A549 (cell line): ENCODE measurements around the gene MACROD1.

Experiments used
- EHF ChIP-seq: fragments of 250-450 bp; sonication (Bioruptor Pico); IDR thresholded peaks from 2 replicates; pipeline ENCODE4 v1.5.0; 2020; ENCODE audit warnings: mild to moderate bottlenecking
- EP300 ChIP-seq, 2 experiments: fragments of >200 bp; sonication (Bioruptor Twin); formaldehyde crosslinking; IDR thresholded peaks; 2 replicates in 1 of 2; 3 replicates in 1 of 2; pipeline ENCODE4 v1.6.1; 2016 to 2017
- JUN ChIP-seq, 2 experiments: fragments of >200 bp; sonication (Bioruptor Twin); formaldehyde crosslinking; IDR thresholded peaks; 2 replicates in 1 of 2; 3 replicates in 1 of 2; pipeline ENCODE4 v1.6.1; 2016 to 2017
- KDM5A ChIP-seq: fragments of 200-600 bp; sonication (generic); IDR thresholded peaks from 2 replicates; pipeline ENCODE4 v1.6.1; 2016; ENCODE audit warnings: antibody characterized with exemption, mild to moderate bottlenecking
- MAFK ChIP-seq: fragments of 450-650 bp; IDR thresholded peaks from 2 replicates; pipeline ENCODE4 v1.6.1; 2014; ENCODE audit not compliant: partially characterized antibody
- MYC ChIP-seq: IDR thresholded peaks from 2 replicates; pipeline ENCODE4 v1.6.1; 2012; ENCODE audit warnings: mild to moderate bottlenecking, inconsistent platforms, low read length, improper control_type of control experiment, borderline replicate concordance
- POLR2A ChIP-seq: IDR thresholded peaks from 2 replicates; pipeline ENCODE4 v1.6.1; 2012; ENCODE audit warnings: mild to moderate bottlenecking, low read length
- RCOR1 ChIP-seq: fragments of 150-350 bp; IDR thresholded peaks from 2 replicates; pipeline ENCODE4 v1.6.1; 2014; ENCODE audit warnings: antibody characterized with exemption, low read length, low read depth
- TF ChIP-seq, protein P1 (sequence below): fragments of >200 bp; sonication (Bioruptor Twin); formaldehyde crosslinking; IDR thresholded peaks from 3 replicates; pipeline ENCODE4 v1.5.1; 2016
- TF ChIP-seq, protein P2 (sequence below): IDR thresholded peaks from 2 replicates; pipeline ENCODE4 v1.6.1; 2012

DNA sequence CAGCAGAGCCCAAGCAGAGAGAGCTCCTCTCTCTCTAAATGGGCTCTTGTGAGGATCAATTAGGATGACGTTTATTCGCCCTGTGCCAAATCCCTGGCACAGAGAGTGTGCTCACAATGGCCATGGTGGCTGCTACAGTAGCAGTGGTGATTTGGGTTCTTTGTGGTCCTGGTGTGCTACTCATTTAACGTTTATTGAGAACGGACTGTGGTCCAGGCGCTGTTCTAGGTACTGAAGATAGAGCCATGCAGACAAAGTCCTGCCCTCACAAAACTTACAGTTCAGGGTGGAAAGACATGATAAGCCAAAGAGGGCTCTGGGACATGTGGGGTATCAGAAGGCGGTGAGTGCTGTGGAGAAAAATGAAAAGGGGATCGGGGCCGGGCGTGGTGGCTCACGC is 174.4 kb downstream of the MACROD1 start:
- TF ChIP-seq EHF (CRISPR knock-in tag) (no peak), MAFK (no peak), KDM5A (no peak), POLR2A (no peak), JUN (IDR thresholded peaks at IDR 0.05) (no peak), RCOR1 (no peak), MYC (no peak), EP300 (IDR thresholded peaks at IDR 0.05) (no peak)
- TF ChIP-seq, protein P1, sequence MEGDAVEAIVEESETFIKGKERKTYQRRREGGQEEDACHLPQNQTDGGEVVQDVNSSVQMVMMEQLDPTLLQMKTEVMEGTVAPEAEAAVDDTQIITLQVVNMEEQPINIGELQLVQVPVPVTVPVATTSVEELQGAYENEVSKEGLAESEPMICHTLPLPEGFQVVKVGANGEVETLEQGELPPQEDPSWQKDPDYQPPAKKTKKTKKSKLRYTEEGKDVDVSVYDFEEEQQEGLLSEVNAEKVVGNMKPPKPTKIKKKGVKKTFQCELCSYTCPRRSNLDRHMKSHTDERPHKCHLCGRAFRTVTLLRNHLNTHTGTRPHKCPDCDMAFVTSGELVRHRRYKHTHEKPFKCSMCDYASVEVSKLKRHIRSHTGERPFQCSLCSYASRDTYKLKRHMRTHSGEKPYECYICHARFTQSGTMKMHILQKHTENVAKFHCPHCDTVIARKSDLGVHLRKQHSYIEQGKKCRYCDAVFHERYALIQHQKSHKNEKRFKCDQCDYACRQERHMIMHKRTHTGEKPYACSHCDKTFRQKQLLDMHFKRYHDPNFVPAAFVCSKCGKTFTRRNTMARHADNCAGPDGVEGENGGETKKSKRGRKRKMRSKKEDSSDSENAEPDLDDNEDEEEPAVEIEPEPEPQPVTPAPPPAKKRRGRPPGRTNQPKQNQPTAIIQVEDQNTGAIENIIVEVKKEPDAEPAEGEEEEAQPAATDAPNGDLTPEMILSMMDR, result no peak
- TF ChIP-seq, protein P2, sequence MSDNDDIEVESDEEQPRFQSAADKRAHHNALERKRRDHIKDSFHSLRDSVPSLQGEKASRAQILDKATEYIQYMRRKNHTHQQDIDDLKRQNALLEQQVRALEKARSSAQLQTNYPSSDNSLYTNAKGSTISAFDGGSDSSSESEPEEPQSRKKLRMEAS, result no peak
